ENCODE results near the gene DISC1. TPM values are rescaled to one million over a fixed set of nuclear protein-coding genes. Genes with fewer than 3 reads are reported as not detected.

DISC1 gene
- total RNA-seq, 1 donor from 2014 or later: 4.7 TPM

- Mint-ChIP-seq H3K36me3 (peaks cover 4% of the 10 kb centered on the region), H3K4me1 (ENCODE audit: unreplicated experiment) (peaks cover 9% of the 10 kb centered on the region), H3K27me3 (peaks cover 33% of the 10 kb centered on the region), H3K27ac (no peak overlapping the region), H3K4me3 (no peak overlapping the region), H3K9me3 (no peaks in the 10 kb centered on the region)
- DNase-seq (ENCODE audit: extremely low spot score, unreplicated experiment): no peak
- no peak for TF ChIP-seq CTCF (conservative IDR thresholded peaks at IDR 0.05)
These were observed 19.9 kb upstream of the DISC1 start for GRCh38 chr1:231606712-231607111.

GRCh38 chr1:231610388-231610787, 16.2 kb upstream of the DISC1 start:
- DNase-seq (ENCODE audit: extremely low spot score, unreplicated experiment): no peak
- TF ChIP-seq CTCF (conservative IDR thresholded peaks at IDR 0.05): no peak
- Mint-ChIP-seq H3K4me3 (no peak overlapping the region), H3K9me3 (peaks cover 5% of the 10 kb centered on the region), H3K27me3 (peaks cover 43% of the 10 kb centered on the region), H3K36me3 (peaks cover 4% of the 10 kb centered on the region), H3K4me1 (ENCODE audit: unreplicated experiment) (peaks cover 3% of the 10 kb centered on the region), H3K27ac (no peak overlapping the region)

GRCh38 chr1:231611111-231611510, 15.5 kb upstream of the DISC1 start:
- H3K4me3 Mint-ChIP-seq: no peak overlapping the region

GRCh38 chr1:231611851-231612250, 14.7 kb upstream of the DISC1 start:
- no peak for DNase-seq (ENCODE audit: extremely low spot score, unreplicated experiment)
- Mint-ChIP-seq H3K27me3 (peaks cover 48% of the 10 kb centered on the region), H3K9me3 (peaks cover 5% of the 10 kb centered on the region), H3K27ac (no peak overlapping the region), H3K4me3 (no peak overlapping the region), H3K4me1 (ENCODE audit: unreplicated experiment) (peaks cover 3% of the 10 kb centered on the region), H3K36me3 (peaks cover 4% of the 10 kb centered on the region)
- no peak for TF ChIP-seq CTCF (conservative IDR thresholded peaks at IDR 0.05)

More at GRCh38 chr1:231611111-231611510, 15.5 kb upstream of the DISC1 start:
- H3K27ac Mint-ChIP-seq: no peak overlapping the region
- peaks cover 3% of the 10 kb centered on the region for H3K4me1 Mint-ChIP-seq (ENCODE audit: unreplicated experiment)
- peaks cover 41% of the 10 kb centered on the region for H3K27me3 Mint-ChIP-seq
- peaks cover 4% of the 10 kb centered on the region for H3K36me3 Mint-ChIP-seq
- no peak for DNase-seq (ENCODE audit: extremely low spot score, unreplicated experiment)
- H3K9me3 Mint-ChIP-seq: peaks cover 5% of the 10 kb centered on the region
- no peak for TF ChIP-seq CTCF (conservative IDR thresholded peaks at IDR 0.05)

- Mint-ChIP-seq H3K4me1 (ENCODE audit: unreplicated experiment) (peaks cover 3% of the 10 kb centered on the region), H3K27me3 (peaks cover 50% of the 10 kb centered on the region), H3K27ac (no peak overlapping the region), H3K36me3 (peaks cover 4% of the 10 kb centered on the region), H3K4me3 (no peak overlapping the region), H3K9me3 (peaks cover 5% of the 10 kb centered on the region)
- no peak for TF ChIP-seq CTCF (conservative IDR thresholded peaks at IDR 0.05)
- no peak for DNase-seq (ENCODE audit: extremely low spot score, unreplicated experiment)
These were observed 14.0 kb upstream of the DISC1 start for GRCh38 chr1:231612393-231613089.
